Activated naive CD8-positive, alpha-beta T cell (primary cell): Measurements from ENCODE around the gene PTPRN2.

ENCODE experiments used
- H3K27ac Mint-ChIP-seq: one replicate; pipeline ENCODE4 v1.8.0; 2021; ENCODE audit warnings: mixed read lengths
- H3K27me3 Mint-ChIP-seq: one replicate; pipeline ENCODE4 v1.8.0; 2021; ENCODE audit warnings: mixed read lengths
- H3K36me3 Mint-ChIP-seq: one replicate; pipeline ENCODE4 v1.8.0; 2021; ENCODE audit warnings: mixed read lengths
- H3K4me1 Mint-ChIP-seq: one replicate; pipeline ENCODE4 v1.8.0; 2021; ENCODE audit warnings: low read depth, mixed read lengths
- H3K4me3 Mint-ChIP-seq: one replicate; pipeline ENCODE4 v1.8.0; 2021; ENCODE audit warnings: mild to moderate bottlenecking, mixed read lengths
- H3K9me3 Mint-ChIP-seq: one replicate; pipeline ENCODE4 v1.8.0; 2021; ENCODE audit warnings: low read depth, mixed read lengths

The PTPRN2 gene

GRCh38 chr7:158101821-158102450, 485.7 kb downstream of the PTPRN2 start:
- Mint-ChIP-seq H3K27me3 (peaks cover 7% of the 10 kb centered on the region), H3K4me1 (no peaks in the 10 kb centered on the region), H3K36me3 (no peaks in the 10 kb centered on the region), H3K9me3 (no peaks in the 10 kb centered on the region), H3K27ac (no peak overlapping the region), H3K4me3 (no peak overlapping the region)

GRCh38 chr7:158098125-158099030, 489.2 kb downstream of the PTPRN2 start:
- no peaks in the 10 kb centered on the region for H3K9me3 Mint-ChIP-seq
- H3K27me3 Mint-ChIP-seq, result peaks cover 9% of the 10 kb centered on the region
- no peaks in the 10 kb centered on the region for H3K36me3 Mint-ChIP-seq
- H3K27ac Mint-ChIP-seq, result no peak overlapping the region
- no peaks in the 10 kb centered on the region for H3K4me1 Mint-ChIP-seq
- H3K4me3 Mint-ChIP-seq, result no peak overlapping the region

DNA sequence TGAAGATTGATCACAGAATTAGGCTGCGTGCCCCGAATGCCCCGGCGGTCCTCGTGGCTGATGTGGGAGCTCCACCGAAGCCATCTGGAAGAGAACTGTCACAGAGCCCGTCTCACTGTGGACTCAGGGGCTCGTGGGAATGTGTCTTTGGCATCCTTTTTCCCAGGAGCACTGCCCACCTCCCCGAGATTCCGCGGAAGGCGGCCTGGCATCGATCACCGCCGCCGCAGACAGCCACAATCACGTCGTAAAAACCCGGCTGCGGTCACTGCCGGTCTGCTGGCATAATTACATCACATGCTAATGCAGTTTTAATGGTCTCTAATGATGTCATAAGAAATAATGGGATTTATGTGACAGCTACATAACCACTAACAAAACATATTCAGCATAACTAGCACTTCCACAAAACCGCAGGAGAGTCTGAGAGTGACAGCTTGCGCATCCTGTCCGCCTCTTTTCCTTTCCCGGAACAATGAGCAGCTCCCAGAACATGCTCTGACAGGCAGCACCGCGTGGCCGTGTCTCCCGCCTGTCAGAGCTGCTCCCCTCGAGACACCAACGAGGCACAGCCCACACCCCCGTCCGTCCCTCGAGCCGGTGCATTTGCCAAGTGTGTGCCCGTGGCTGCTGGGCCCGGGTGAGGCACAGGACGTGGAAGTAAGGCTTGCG, 490.0 kb downstream of the PTPRN2 start:
- Mint-ChIP-seq H3K4me3 (no peak overlapping the region), H3K27ac (no peak overlapping the region), H3K27me3 (peaks cover 9% of the 10 kb centered on the region), H3K36me3 (no peaks in the 10 kb centered on the region), H3K4me1 (no peaks in the 10 kb centered on the region), H3K9me3 (no peaks in the 10 kb centered on the region)

DNA sequence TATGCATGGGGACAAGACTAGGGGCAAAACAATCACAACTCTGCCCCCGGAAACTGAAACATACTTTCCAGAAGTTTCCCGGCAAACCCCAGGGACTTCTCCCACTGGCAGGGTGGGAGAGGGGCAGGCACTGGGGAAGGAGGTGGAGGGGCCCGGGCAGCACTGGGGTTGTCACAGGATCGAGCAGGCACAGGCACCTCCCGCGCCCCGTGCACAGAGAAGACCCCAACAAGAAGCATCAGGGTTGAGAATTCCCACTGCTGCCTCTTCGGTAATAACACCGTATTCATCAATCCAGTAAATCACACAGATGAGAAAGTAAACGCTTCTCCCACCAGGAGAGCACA, 490.5 kb downstream of the PTPRN2 start:
- Mint-ChIP-seq H3K4me1 (no peaks in the 10 kb centered on the region), H3K27ac (no peak overlapping the region), H3K9me3 (no peaks in the 10 kb centered on the region), H3K36me3 (no peaks in the 10 kb centered on the region), H3K27me3 (peaks cover 7% of the 10 kb centered on the region), H3K4me3 (no peak overlapping the region)

- Mint-ChIP-seq H3K27ac (no peak overlapping the region), H3K9me3 (no peaks in the 10 kb centered on the region), H3K27me3 (peaks cover 7% of the 10 kb centered on the region), H3K4me3 (no peak overlapping the region), H3K4me1 (no peaks in the 10 kb centered on the region), H3K36me3 (no peaks in the 10 kb centered on the region)
Measured at GRCh38 chr7:158096582-158096981, 491.0 kb downstream of the PTPRN2 start.

GRCh38 chr7:158094671-158095226, 492.9 kb downstream of the PTPRN2 start:
- no peak overlapping the region for H3K27ac Mint-ChIP-seq
- H3K27me3 Mint-ChIP-seq, result peaks cover 2% of the 10 kb centered on the region
- H3K4me1 Mint-ChIP-seq, result no peaks in the 10 kb centered on the region
- no peaks in the 10 kb centered on the region for H3K9me3 Mint-ChIP-seq
- H3K4me3 Mint-ChIP-seq, result no peak overlapping the region
- no peaks in the 10 kb centered on the region for H3K36me3 Mint-ChIP-seq

DNA sequence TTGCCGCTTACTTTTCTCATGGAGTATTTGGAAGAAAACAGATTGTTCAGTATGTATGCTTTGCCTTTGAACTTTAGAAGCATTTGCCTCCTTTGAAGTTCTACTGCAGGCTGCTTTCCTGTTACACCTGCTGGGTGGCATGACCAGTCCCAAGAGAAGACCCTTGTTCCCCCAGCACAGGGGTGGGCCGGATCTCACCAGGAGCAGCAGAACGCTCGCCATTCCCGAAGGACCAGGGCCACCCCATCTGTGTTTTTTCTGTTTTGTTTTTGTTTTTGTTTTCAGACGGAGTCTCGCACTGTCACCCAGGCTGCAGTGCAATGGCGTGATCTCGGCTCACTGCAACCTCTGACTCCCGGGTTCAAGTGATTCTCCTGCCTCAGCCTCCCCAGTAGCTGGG, 493.6 kb downstream of the PTPRN2 start:
- H3K4me1 Mint-ChIP-seq, result no peaks in the 10 kb centered on the region
- no peak overlapping the region for H3K27ac Mint-ChIP-seq
- H3K36me3 Mint-ChIP-seq, result no peaks in the 10 kb centered on the region
- no peak overlapping the region for H3K4me3 Mint-ChIP-seq
- peaks cover 2% of the 10 kb centered on the region for H3K27me3 Mint-ChIP-seq
- no peaks in the 10 kb centered on the region for H3K9me3 Mint-ChIP-seq

- no peaks in the 10 kb centered on the region for H3K9me3 Mint-ChIP-seq
- H3K27ac Mint-ChIP-seq, result no peak overlapping the region
- H3K27me3 Mint-ChIP-seq, result peaks cover 2% of the 10 kb centered on the region
- no peak overlapping the region for H3K4me3 Mint-ChIP-seq
- H3K36me3 Mint-ChIP-seq, result no peaks in the 10 kb centered on the region
- no peaks in the 10 kb centered on the region for H3K4me1 Mint-ChIP-seq
Measured at GRCh38 chr7:158093156-158093796, 494.3 kb downstream of the PTPRN2 start.

DNA sequence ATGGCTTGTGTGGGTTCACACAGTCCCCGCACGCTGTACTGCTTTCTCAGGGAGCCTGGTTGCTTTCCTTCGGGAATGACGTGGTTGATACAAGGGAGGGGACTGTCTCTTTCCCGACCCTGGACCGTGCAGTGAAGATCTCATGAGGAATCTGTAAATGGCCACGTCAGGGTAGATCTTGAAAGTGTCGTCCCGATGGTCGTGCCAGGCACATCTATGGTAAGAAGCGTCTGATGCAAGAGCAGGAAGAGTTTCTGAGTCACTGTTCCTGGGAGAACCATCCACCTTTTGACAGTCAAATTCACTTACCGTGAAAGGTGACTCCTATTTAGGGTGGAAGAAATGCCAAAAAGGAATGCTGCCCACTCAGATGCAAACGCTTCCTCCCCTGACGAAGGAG, 500.4 kb downstream of the PTPRN2 start:
- no peak overlapping the region for H3K4me3 Mint-ChIP-seq
- H3K4me1 Mint-ChIP-seq, result no peaks in the 10 kb centered on the region
- no peaks in the 10 kb centered on the region for H3K9me3 Mint-ChIP-seq
- no peaks in the 10 kb centered on the region for H3K36me3 Mint-ChIP-seq
- H3K27me3 Mint-ChIP-seq, result no peaks in the 10 kb centered on the region
- H3K27ac Mint-ChIP-seq, result no peak overlapping the region

DNA sequence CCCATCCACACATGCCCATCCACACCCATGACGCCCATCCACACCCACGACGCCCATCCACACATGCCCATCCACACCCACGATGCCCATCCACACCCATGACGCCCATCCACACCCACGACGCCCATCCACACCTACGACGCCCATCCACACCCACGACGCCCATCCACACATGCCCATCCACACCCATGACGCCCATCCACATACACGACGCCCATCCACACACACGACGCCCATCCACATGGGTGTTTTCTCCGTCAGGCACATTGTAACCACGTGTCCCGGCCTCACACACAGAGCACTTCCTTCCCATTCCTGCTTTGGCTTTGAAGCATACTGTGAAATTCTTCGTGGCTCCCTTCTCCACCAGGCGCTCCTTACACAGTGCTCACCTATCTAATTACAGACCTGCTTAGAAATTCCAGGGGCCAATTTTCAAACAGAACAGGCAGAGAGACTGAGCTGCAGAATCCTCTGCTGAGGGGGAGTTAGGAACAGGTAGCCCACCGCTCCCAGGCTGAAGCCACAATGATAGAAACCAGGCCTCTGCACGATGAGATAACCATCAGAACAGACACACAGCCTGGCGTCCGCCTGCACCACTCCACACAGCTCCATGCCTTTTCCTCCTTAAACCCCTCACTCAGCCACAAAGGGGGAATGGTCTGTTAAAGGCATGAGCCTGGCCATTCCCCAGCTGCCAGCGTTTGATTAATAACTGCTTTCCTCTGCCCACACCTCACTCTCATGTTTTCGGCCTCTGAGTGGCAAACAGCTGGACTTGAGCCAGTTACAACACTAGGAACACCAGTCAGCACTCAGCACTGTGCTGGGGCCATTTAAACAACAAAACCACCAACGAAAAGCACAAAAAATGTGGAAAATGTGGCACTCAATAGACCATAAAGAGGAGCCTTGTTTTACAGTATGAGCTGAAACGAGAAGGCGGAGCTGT, 501.6 kb downstream of the PTPRN2 start:
- Mint-ChIP-seq H3K4me3 (no peak overlapping the region), H3K36me3 (no peaks in the 10 kb centered on the region), H3K27ac (no peak overlapping the region), H3K27me3 (no peaks in the 10 kb centered on the region), H3K9me3 (no peaks in the 10 kb centered on the region), H3K4me1 (no peaks in the 10 kb centered on the region)

DNA sequence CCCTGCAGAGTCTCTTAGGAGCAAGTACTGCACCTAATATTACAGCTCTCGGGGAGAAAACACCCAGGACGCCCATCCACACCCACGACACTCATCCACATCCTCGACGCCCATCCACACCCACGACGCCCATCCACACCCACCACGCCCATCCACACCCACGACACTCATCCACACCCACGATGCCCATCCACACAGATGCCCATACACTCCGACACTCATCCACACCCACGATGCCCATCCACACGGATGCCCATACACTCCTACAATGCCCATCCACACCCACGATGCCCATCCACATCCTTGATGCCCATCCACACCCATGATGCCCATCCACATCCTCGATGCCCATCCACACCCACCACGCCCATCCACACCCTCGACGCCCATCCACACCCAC, 503.1 kb downstream of the PTPRN2 start:
- Mint-ChIP-seq H3K27me3 (no peaks in the 10 kb centered on the region), H3K36me3 (no peaks in the 10 kb centered on the region), H3K4me1 (no peaks in the 10 kb centered on the region), H3K27ac (no peak overlapping the region), H3K9me3 (no peaks in the 10 kb centered on the region), H3K4me3 (no peak overlapping the region)

GRCh38 chr7:158083526-158084310, 503.9 kb downstream of the PTPRN2 start:
- H3K36me3 Mint-ChIP-seq, result no peaks in the 10 kb centered on the region

DNA sequence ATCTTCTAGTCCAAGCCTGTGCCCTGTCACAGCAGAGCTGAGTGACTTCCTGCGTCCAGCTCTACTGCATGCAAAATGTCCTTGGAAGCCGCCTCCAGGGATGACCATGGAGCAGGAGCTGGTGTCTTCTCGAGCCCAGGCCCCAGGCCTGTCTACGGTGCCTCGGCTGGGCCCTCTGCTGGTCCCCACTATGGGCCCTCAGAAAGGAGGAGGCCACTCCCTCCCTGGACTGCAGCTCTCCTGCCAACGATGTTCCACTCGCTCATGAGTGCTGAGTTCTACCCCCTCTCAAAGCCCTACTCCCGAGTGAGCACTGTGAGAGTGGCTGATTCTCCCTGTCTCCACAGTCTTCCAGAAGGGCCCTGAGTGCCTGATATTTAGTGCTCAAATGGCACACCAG, 504.9 kb downstream of the PTPRN2 start:
- peaks cover 2% of the 10 kb centered on the region for H3K27me3 Mint-ChIP-seq

More at GRCh38 chr7:158083526-158084310, 503.9 kb downstream of the PTPRN2 start:
- no peaks in the 10 kb centered on the region for H3K4me1 Mint-ChIP-seq
- no peaks in the 10 kb centered on the region for H3K27me3 Mint-ChIP-seq
- no peaks in the 10 kb centered on the region for H3K9me3 Mint-ChIP-seq
- no peak overlapping the region for H3K4me3 Mint-ChIP-seq
- no peak overlapping the region for H3K27ac Mint-ChIP-seq

More for the DNA sequence above, 504.9 kb downstream of the PTPRN2 start:
- Mint-ChIP-seq H3K4me1 (no peaks in the 10 kb centered on the region), H3K27ac (no peak overlapping the region), H3K4me3 (no peak overlapping the region), H3K36me3 (no peaks in the 10 kb centered on the region), H3K9me3 (no peaks in the 10 kb centered on the region)
